GM18511 (cell line): ENCODE measurements around the gene TRDMT1.
"Not testable (repeated sequence)": the region's sequence is repeated elsewhere in the genome, so short reads cannot be mapped to it uniquely, and the experiment has no call there.

Experiments used
- ATAC-seq: cut with Tn5 transposase; IDR thresholded peaks from one replicate; pipeline ENCODE4 v1.9.1; 2021; ENCODE audit warnings: mild to moderate bottlenecking, moderate library complexity; ENCODE audit not compliant: unreplicated experiment

Gene TRDMT1

GRCh38 chr10:17141504-17142229 lies 59.8 kb downstream of the TRDMT1 start:
- ATAC-seq: no peak

DNA sequence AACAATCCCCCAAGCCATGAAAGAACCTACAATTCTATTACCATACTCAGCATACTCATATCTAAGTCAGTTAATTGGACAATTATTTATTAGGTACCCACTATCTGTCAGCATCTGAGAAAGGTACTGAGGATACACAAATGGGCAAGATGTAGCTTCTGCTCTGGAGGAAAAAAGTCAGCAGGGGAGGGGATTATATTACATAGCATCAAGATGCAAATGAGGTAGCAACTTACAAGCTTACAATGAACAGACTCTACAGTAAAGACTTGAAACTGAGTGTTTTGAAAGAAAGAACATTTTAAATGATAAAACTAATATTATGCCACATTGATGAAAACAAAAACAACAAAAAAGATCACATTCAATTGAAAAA lies 61.1 kb downstream of the TRDMT1 start:
- ATAC-seq: no peak

GRCh38 chr10:17138460-17139042 lies 62.9 kb downstream of the TRDMT1 start:
- ATAC-seq: no peak

GRCh38 chr10:17134737-17135260 lies 66.7 kb downstream of the TRDMT1 start:
- no peak for ATAC-seq

GRCh38 chr10:17134282-17134681 lies 67.2 kb downstream of the TRDMT1 start:
- no peak for ATAC-seq

- ATAC-seq: no peak
Observed at GRCh38 chr10:17129741-17130140, 71.7 kb downstream of the TRDMT1 start, which contains the start of gene CUBN. TSS of gene CUBN (minus strand) at chr10:17129811. CDS start at chr10:17129765, 46 bp downstream.

- no peak for ATAC-seq
Observed at GRCh38 chr10:17128261-17128660, 73.2 kb downstream of the TRDMT1 start.

DNA sequence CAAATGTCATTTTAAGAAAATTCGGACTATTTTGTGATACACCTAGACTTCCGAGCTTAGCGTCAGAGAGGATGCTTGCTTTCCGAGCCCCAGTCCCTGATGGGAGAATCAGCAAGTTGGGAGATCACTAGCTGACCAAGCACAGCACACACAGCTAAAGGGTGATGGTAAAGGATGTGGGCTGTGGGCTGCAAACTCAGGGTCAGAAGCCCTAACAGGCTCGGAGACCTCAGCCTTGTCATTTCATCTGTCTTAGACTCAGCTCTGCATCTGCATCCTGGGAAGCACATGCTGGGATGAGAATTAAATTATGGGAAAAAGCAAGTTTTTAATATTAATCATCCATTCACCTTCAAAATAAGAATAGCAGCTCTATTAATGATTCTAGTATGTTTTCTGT lies 75.1 kb downstream of the TRDMT1 start:
- ATAC-seq: no peak

DNA sequence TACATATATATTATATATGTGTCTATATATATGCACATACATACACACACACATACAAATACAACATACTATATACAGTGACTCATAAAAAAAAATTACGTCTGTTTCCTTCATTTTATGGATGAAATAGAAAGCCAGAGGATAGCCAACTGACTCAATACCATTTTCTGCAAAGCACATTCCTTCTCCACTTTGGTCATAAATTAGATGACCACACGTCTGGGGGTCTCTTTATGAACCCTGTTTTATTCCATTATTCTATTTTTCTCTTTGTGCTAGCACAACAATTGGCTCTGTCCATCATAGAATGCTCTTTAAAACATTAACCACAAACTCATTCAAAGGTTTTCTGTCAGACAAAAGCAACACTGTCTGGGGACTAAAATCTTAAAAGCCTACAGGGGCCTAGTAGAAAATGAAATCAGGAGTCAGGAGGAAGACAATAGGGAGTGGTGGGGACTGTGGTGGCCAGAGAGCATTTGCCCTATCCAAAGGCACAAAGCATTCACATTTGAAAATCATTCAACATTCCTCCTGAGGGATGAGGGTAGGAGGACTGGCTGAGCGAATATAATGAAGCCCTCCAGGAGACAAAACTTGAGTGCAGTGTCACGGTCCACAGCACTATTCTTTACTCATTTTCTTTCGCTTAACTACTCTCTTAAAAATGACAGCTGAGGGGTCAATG lies 76.1 kb downstream of the TRDMT1 start:
- ATAC-seq: no peak

- ATAC-seq: no peak
Observed at GRCh38 chr10:17123961-17124360, 77.5 kb downstream of the TRDMT1 start.

DNA sequence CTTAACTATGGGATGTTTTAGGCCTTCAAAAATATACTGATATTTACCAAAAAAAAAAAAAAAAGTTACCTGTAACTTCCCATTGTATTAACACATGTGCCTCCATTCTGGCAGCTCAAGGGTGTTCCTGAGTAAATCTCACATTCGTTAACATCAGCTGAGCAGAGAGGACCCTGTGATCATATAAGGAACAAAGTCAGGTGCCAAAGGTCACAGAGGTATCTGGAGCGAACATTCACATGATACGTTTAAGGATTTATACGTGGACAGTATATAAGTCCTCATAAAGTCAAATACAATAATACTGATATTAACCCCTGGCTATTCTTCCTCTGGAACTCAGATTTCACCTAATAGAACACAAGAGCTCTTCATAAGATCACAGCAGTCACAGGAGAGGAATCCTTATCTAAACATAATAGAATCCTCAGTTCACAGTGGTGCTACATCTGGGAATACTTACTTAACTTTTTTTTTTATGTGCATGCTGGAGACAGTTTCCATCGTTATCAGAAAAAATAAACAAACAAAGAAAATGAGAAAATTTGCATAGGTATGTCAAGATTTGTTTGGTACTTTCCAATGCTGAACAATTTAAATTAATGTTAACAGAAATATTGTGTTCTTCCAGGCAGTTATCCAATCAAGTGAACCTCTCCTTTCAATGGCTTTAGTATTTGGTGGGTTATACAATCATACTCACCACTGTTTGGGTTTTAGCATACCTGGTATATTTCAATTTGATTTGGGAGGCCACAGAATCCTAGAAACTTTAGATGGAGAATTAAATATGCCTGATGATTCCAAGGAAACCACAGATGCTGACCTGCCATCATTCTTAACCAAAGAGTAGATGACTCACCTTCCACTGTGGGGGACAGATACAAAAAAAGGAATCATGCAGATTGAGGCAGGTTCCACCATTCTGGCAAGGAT lies 78.5 kb downstream of the TRDMT1 start:
- ATAC-seq: no peak

GRCh38 chr10:17122052-17122451 lies 79.4 kb downstream of the TRDMT1 start:
- ATAC-seq: no peak

DNA sequence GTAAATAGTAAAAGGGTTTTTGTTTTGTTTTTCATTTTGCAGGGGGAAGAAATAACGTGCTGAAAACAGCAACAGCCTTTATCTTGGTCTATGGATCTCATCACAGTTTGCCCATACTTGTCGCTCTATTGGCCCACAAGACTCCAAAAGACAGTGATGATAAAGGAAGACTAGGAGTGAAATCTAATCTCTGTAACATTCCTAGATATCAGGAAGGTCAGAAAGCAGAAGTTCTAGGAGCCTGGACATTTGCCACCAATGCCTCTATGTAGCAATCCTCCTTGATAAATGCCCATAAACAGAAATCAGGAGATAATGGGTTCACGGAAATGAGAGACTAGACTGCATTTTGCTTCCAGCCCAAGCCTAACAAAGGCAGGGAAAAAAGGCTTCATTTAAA lies 80.8 kb downstream of the TRDMT1 start:
- no peak for ATAC-seq

- ATAC-seq: no peak
Observed at GRCh38 chr10:17119845-17120244, 81.6 kb downstream of the TRDMT1 start.

DNA sequence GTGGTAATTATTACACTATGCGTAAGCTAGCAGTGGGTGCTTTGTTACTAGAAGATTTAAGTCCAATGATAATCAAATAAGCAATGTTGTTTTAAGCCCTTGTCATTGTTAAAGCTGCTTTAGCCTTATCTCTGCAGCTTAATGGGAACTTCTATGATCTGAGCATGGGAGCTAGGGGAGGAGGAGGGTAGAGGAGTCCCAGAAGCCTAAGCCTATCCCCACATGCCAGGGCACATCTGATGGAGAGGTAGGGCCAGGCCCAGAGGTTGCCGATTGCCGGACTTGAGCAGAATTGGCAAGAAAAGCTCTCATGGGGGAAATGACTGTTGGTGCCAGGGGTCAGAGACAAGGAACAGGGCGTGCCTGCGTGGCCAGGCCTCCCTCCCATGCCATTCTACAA lies 85.3 kb downstream of the TRDMT1 start:
- ATAC-seq: no peak

GRCh38 chr10:17115683-17116082 lies 85.8 kb downstream of the TRDMT1 start:
- ATAC-seq: no peak

- not testable (repeated sequence) for ATAC-seq
Observed at GRCh38 chr10:17114878-17115444, 86.5 kb downstream of the TRDMT1 start.

GRCh38 chr10:17113889-17114540 lies 87.5 kb downstream of the TRDMT1 start:
- no peak for ATAC-seq

- ATAC-seq: no peak
Observed at GRCh38 chr10:17113346-17113745, 88.1 kb downstream of the TRDMT1 start.

GRCh38 chr10:17112566-17112965 lies 88.9 kb downstream of the TRDMT1 start:
- ATAC-seq: no peak
